ENCODE data around the gene FOXJ1. TPM values are rescaled to one million over a fixed set of nuclear protein-coding genes. Genes with fewer than 3 reads are reported as not detected.

Gene FOXJ1
- total RNA-seq, 1 experiment from 2014 or later: 0.28 TPM

GRCh38 chr17:76094046-76094445, 47.0 kb downstream of the FOXJ1 start:
- DNase-seq (ENCODE audit: low read depth, low spot score): no peak
- H3K36me3 ChIP-seq (ENCODE audit: control insufficient read depth, insufficient read depth, low read length): no peaks in the 10 kb centered on the region
- intact Hi-C loops (cut with micrococcal nuclease; ENCODE audit: unreplicated experiment): no loop called here

DNA sequence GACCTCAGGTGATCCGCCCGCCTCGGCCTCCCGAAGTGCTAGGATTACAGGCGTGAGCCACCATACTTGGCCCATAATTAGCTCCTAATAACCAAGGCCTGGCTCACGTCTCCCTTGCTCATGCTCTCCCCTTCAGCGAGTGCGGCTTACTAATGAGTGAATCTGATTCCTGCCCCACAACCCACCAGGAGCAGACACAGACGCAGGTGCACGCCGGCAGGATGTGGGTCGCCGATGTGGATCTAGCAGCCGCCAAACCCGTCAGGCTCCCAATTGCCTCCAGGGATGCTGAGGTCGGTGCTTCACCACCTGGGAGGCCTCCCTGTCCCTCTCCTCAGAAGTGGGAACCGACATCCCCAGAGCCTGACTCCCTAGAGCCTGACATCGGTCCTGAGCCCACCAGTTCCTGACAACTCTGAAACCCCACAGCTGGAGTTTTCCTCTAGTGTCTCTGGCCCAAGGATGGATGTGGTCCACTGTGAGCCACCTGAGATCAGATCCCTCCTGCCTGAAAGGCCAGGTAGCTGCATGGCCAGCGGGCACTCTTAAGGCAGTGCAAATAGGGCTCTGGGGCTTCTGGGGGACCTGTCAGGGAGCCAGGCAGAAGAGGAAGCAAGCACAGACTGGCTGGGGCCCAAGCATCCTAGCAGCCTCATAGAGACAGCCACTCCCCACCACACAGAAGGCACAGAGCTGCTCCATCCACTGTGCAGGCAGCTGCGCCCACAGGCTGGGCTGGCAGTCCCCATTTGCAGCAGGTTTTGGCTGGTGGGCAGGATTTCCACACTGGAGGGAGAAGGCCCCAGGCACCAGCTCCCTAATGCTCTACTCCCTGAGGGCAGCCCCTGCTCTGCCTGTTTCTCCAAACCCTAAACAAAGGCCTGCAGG, 48.3 kb downstream of the FOXJ1 start:
- Histone ChIP-seq H3K4me3 (ENCODE audit: low read depth in 2 of 2, low read length in 2 of 2) (no peak overlapping the region), H3K4me1 (ENCODE audit: control insufficient read depth, insufficient read depth, low read length) (no peaks in the 10 kb centered on the region), H3K36me3 (ENCODE audit: control insufficient read depth, insufficient read depth, low read length) (no peaks in the 10 kb centered on the region), H3K27me3 (ENCODE audit: control insufficient read depth, insufficient read depth, low read length) (no peaks in the 10 kb centered on the region), H3K27ac (ENCODE audit: low read length) (no peak overlapping the region), H3K9me3 (ENCODE audit: control insufficient read depth, insufficient read depth, low read depth, low read length) (no peaks in the 10 kb centered on the region)
- ATAC-seq (no peak; the same call in 1 of the 2 replicates), DNase-seq (ENCODE audit: low read depth, low spot score) (no peak)
- CTCF ChIA-PET: interaction anchor here (0.6 to 0.7 kb wide), 2 partner anchors 31 to 59 kb away, joined by 4 to 16 read pairs; no protein-coding TSS in a partner anchor
- POLR2A ChIA-PET: no interaction called here
- intact Hi-C loops (cut with micrococcal nuclease; ENCODE audit: unreplicated experiment) (no loop called here), in situ Hi-C loops (cut with HindIII; ENCODE audit: low pct_unique_long_range_greater_than_20kb, low sequenced_read_pairs) (no loop called here)
- TF ChIP-seq, protein P1, sequence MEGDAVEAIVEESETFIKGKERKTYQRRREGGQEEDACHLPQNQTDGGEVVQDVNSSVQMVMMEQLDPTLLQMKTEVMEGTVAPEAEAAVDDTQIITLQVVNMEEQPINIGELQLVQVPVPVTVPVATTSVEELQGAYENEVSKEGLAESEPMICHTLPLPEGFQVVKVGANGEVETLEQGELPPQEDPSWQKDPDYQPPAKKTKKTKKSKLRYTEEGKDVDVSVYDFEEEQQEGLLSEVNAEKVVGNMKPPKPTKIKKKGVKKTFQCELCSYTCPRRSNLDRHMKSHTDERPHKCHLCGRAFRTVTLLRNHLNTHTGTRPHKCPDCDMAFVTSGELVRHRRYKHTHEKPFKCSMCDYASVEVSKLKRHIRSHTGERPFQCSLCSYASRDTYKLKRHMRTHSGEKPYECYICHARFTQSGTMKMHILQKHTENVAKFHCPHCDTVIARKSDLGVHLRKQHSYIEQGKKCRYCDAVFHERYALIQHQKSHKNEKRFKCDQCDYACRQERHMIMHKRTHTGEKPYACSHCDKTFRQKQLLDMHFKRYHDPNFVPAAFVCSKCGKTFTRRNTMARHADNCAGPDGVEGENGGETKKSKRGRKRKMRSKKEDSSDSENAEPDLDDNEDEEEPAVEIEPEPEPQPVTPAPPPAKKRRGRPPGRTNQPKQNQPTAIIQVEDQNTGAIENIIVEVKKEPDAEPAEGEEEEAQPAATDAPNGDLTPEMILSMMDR (IDR thresholded peaks at IDR 0.05): no peak
- TF ChIP-seq, protein P2, sequence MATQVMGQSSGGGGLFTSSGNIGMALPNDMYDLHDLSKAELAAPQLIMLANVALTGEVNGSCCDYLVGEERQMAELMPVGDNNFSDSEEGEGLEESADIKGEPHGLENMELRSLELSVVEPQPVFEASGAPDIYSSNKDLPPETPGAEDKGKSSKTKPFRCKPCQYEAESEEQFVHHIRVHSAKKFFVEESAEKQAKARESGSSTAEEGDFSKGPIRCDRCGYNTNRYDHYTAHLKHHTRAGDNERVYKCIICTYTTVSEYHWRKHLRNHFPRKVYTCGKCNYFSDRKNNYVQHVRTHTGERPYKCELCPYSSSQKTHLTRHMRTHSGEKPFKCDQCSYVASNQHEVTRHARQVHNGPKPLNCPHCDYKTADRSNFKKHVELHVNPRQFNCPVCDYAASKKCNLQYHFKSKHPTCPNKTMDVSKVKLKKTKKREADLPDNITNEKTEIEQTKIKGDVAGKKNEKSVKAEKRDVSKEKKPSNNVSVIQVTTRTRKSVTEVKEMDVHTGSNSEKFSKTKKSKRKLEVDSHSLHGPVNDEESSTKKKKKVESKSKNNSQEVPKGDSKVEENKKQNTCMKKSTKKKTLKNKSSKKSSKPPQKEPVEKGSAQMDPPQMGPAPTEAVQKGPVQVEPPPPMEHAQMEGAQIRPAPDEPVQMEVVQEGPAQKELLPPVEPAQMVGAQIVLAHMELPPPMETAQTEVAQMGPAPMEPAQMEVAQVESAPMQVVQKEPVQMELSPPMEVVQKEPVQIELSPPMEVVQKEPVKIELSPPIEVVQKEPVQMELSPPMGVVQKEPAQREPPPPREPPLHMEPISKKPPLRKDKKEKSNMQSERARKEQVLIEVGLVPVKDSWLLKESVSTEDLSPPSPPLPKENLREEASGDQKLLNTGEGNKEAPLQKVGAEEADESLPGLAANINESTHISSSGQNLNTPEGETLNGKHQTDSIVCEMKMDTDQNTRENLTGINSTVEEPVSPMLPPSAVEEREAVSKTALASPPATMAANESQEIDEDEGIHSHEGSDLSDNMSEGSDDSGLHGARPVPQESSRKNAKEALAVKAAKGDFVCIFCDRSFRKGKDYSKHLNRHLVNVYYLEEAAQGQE (IDR thresholded peaks at IDR 0.05; ENCODE audit: insufficient read depth in 1 of 2, low read depth in 2 of 2, low read length in 1 of 2): no peak
- TF ChIP-seq POLR2AphosphoS5 (IDR thresholded peaks at IDR 0.05; ENCODE audit: low read depth, low read length): no peak
- no peak for TF ChIP-seq TCF7L2 (IDR thresholded peaks at IDR 0.05; ENCODE audit: low read depth, low read length)
- TF ChIP-seq SIN3A (IDR thresholded peaks at IDR 0.05; ENCODE audit: borderline replicate concordance, insufficient read depth, low read depth, low read length): no peak
- BruUV-seq (replicated peaks): no TSS peak

More at GRCh38 chr17:76094046-76094445, 47.0 kb downstream of the FOXJ1 start:
- in situ Hi-C loops (cut with HindIII; ENCODE audit: low pct_unique_long_range_greater_than_20kb, low sequenced_read_pairs): no loop called here
- CTCF ChIA-PET: interaction anchor here (0.6 kb wide), 1 partner anchor 364 kb away, joined by 5 read pairs; no protein-coding TSS in a partner anchor
- H3K4me1 ChIP-seq (ENCODE audit: control insufficient read depth, insufficient read depth, low read length): no peaks in the 10 kb centered on the region
- no peak overlapping the region for H3K27ac ChIP-seq (ENCODE audit: low read length)
- POLR2A ChIA-PET: interaction anchor here (0.5 kb wide), 1 partner anchor 25 kb away, joined by 4 read pairs; no protein-coding TSS in a partner anchor
- no peak overlapping the region for H3K4me3 ChIP-seq (ENCODE audit: low read depth in 2 of 2, low read length in 2 of 2)
- no peak for TF ChIP-seq POLR2AphosphoS5 (IDR thresholded peaks at IDR 0.05; ENCODE audit: low read depth, low read length)
- TF ChIP-seq, protein P1 (IDR thresholded peaks at IDR 0.05): no peak
- TF ChIP-seq TCF7L2 (IDR thresholded peaks at IDR 0.05; ENCODE audit: low read depth, low read length): no peak
- no peak for TF ChIP-seq SIN3A (IDR thresholded peaks at IDR 0.05; ENCODE audit: borderline replicate concordance, insufficient read depth, low read depth, low read length)
- TF ChIP-seq, protein P2 (IDR thresholded peaks at IDR 0.05; ENCODE audit: insufficient read depth in 1 of 2, low read depth in 2 of 2, low read length in 1 of 2): no peak
- H3K9me3 ChIP-seq (ENCODE audit: control insufficient read depth, insufficient read depth, low read depth, low read length): no peaks in the 10 kb centered on the region
- ATAC-seq: no peak
- no TSS peak for BruUV-seq (replicated peaks)
- H3K27me3 ChIP-seq (ENCODE audit: control insufficient read depth, insufficient read depth, low read length): no peaks in the 10 kb centered on the region

Data from Panc1 (cell line).